SH-SY5Y (cell line): ENCODE measurements around the gene WTIP.

Experiments
- GATA2 ChIP-seq: IDR thresholded peaks from 2 replicates; pipeline ENCODE4 v1.6.1; 2011; ENCODE audit warnings: mild to moderate bottlenecking, low read depth, low read length
- GATA3 ChIP-seq: IDR thresholded peaks from 2 replicates; pipeline ENCODE4 v1.6.1; 2011; ENCODE audit warnings: low read depth, mild to moderate bottlenecking, low read length, moderate library complexity

- no peak for TF ChIP-seq GATA3
- TF ChIP-seq GATA2 = no peak
Measured at GRCh38 chr19:34471906-34472700, 9.5 kb upstream of the WTIP start.
